Gastrocnemius medialis (tissue), 4 donors: Measurements from ENCODE around the gene CXCL14.

Experiments used
- POLR2A ChIP-seq, 2 donors: fragments of 450-650 bp; IDR thresholded peaks; one replicate each; pipeline ENCODE4 v1.6.1; 2017; ENCODE audit warnings: antibody characterized with exemption in 2 of 2, mild to moderate bottlenecking in 2 of 2, moderate library complexity in 2 of 2
- TF ChIP-seq, protein P1 (sequence below), 5 experiments: fragments of 450-650 bp in 3 of 5; fragments of 200-600 bp in 2 of 5; sonication (generic) in 2 of 5; IDR thresholded peaks in 4 of 5; conservative IDR thresholded peaks in 1 of 5; 1 replicate in 4 of 5; 2 replicates in 1 of 5; pipeline ENCODE4 v1.5.1; 2016 to 2019; ENCODE audit warnings: antibody characterized with exemption in 5 of 5, mild to moderate bottlenecking in 3 of 5, moderate library complexity in 3 of 5

DNA sequence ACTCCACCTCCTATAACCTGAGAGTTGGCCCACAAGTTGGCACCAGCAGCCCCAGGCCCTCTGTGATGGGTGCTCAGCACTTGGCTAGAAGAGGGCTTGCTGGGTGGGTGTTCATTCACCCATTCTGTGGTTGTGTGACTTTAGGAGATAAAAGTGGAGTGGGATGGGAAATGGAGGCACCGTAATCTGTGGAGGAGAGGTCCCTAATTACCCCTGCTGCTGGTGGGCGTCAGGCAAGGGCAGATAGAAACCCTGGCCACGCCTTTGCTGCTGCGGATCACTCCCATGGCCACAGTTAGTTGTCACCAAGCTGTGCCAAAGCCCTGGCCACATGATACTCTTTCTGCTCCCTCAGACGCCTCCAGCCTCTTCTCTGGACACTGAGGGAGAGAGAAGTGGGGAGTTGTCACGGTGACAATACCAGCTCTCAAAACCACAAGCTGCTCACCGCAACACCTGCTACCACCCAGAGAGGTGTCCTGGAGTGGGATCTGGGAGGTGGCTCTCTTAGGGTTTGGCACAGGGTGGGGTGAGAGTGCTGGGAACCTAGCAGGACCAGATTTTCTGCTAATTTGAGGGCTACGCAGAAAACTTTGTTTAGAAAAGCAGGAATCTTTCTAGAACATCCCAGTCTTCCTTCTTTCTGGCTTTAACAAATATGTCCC, 31.1 kb downstream of the CXCL14 start:
- no peak for TF ChIP-seq POLR2A (IDR thresholded peaks at IDR 0.05)
- TF ChIP-seq, protein P1, sequence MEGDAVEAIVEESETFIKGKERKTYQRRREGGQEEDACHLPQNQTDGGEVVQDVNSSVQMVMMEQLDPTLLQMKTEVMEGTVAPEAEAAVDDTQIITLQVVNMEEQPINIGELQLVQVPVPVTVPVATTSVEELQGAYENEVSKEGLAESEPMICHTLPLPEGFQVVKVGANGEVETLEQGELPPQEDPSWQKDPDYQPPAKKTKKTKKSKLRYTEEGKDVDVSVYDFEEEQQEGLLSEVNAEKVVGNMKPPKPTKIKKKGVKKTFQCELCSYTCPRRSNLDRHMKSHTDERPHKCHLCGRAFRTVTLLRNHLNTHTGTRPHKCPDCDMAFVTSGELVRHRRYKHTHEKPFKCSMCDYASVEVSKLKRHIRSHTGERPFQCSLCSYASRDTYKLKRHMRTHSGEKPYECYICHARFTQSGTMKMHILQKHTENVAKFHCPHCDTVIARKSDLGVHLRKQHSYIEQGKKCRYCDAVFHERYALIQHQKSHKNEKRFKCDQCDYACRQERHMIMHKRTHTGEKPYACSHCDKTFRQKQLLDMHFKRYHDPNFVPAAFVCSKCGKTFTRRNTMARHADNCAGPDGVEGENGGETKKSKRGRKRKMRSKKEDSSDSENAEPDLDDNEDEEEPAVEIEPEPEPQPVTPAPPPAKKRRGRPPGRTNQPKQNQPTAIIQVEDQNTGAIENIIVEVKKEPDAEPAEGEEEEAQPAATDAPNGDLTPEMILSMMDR (IDR thresholded peaks at IDR 0.05 in 4 of 5, conservative IDR thresholded peaks at IDR 0.05 in 1 of 5): no peak
